KBM-7 (cell line): ENCODE data around the gene GRHL1.

Experiments
- DNase-seq: peaks from one replicate; pipeline ENCODE4 v3.0.0-alpha.2; 2015
- in situ Hi-C: fragments of 300-500 bp; cut with MboI; formaldehyde crosslinking; loops from 2 replicates; pipeline ENCODE4 v1.14.3; 2020; ENCODE audit warnings: low sequenced_read_pairs, low pct_unique_long_range_greater_than_20kb, mixed read lengths

The GRHL1 gene

DNA sequence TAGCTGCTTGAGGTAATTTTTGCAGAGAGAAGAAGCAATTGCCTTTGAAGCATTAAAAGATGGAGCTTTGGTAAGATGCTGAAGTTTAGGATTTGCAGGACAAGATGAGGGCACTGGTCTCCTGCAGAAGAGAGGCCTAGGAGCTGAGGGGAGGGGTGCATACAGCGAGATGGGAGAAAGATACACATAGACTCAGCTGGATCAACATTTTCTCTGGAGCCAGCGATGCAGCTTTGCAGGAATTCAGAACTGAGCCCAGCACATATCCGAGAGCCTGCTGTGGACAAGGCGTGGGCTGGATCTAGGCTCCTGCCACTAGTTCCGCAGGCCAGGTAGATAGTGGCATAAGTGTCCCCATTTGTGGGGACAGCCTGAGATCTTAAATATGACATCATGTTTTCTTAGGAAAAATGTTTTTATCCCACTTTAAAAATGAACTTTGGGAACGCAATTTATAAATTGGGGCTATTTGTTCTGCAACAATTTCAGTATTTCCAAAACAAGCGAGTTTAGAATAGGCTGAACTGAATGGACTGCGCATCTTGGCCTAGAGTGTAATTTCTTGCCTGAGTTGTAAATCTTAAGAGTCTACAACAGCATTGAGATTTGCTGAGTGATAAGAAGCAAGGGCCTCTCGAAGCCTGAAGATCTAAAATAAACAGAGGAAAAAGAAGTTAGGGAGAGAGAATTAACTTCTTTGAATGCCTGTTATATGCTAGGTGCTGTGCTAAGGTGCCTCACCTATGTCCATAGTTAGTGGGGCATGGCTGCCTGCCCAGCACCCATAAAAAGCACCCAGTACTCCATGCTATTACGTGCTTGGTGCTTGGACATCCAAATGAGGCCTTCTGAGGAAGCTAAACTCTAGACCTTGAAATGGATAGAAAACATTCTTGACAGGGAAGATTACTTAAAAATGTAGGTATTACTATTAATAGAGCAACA is 17.3 kb downstream of the GRHL1 start:
- in situ Hi-C loops, result no loop called here
- DNase-seq, result no peak

DNA sequence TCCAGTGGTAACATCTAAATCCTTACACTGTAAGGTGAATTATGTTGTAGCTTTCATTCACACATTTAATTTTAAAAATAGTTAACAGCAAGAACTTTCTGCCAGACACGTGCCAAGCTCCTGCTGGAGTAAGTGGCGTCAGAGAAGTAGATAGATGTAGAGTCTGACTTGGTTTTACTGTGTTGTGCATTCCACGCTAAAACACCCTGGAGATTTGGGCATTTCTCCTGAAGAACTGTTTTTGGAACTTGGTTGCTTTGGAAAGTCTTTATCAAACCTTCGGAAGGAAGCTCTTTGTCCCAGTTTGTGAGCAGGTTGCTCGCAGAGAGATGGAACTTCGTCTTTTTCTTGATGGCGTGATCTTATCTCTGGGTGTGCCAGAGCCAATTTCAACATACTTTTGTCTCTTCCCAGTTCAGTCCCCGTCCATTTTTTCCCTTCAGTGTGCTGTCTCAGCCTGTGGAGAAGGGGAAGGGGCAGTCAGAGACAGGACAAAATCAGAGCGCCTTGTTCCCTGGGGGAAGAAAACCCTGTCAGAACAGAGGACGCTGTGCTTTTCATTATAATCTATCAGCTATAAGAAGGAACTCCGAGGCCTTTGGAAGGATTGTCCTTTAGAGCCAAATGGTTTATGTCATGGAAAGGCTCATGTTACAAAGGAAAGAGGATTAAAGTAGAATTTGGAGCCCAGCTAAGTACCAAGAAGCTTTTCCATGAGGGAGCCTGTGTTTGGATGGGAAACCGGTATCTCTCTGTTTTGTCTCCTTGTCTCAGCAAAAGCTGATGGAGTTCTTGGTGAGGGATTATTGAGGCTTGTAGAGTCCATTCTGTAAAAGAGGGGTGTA is 18.9 kb downstream of the GRHL1 start:
- in situ Hi-C loops, result no loop called here
- no peak for DNase-seq

DNA sequence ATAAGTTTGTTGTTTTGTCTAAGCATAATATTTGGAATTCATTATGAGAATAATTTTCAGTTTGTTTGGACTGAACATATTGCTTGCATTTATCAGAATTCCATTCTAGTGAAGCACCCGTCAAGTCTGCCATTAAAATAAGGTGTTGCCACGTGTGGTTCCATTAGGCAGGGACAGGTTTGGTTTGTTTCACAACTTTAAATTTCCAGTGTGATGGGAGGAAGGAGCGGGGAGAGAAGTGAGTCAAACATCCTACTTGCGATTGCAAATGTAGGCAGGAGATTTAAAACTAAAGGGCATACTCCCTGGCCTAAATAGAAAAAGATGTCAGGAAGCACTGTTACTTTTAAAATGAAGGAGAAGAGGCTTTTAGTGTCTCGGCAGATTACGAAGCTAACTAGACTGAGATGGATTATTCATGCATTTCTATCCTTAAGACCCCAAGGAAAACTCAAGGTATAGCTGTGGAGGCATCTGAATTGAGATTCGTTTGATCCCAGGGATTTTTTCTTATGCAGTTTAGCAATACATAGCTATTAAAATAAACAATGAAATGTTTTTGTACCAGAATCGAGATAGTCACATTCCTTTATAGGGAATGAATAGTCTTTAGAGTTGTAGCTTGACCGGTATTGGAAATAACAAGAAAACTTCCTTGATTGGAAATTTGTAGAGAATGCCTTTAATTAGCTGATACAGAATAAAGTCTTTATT is 19.8 kb downstream of the GRHL1 start:
- no peak for DNase-seq
- in situ Hi-C loops, result no loop called here

DNA sequence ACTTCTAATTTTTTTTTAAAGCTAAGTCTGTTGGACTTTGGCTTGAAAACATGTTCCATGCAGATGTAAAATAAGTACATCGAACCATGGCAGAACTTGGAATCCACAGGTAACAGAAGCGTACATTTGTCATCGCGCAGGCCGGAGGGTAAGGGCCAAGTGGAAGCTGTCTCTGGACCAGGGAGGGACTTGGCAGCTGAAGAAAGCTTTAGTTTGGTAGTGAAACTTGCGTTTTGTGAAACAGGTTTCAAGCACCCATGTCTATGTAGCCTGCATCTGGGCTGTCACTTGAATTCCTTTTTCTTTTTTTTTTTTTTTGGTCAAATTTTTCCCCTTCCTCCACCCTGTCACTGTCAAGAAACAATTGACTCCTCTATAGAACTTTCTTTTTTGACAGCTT is 20.4 kb downstream of the GRHL1 start:
- no peak for DNase-seq
- in situ Hi-C loops, result no loop called here

DNA sequence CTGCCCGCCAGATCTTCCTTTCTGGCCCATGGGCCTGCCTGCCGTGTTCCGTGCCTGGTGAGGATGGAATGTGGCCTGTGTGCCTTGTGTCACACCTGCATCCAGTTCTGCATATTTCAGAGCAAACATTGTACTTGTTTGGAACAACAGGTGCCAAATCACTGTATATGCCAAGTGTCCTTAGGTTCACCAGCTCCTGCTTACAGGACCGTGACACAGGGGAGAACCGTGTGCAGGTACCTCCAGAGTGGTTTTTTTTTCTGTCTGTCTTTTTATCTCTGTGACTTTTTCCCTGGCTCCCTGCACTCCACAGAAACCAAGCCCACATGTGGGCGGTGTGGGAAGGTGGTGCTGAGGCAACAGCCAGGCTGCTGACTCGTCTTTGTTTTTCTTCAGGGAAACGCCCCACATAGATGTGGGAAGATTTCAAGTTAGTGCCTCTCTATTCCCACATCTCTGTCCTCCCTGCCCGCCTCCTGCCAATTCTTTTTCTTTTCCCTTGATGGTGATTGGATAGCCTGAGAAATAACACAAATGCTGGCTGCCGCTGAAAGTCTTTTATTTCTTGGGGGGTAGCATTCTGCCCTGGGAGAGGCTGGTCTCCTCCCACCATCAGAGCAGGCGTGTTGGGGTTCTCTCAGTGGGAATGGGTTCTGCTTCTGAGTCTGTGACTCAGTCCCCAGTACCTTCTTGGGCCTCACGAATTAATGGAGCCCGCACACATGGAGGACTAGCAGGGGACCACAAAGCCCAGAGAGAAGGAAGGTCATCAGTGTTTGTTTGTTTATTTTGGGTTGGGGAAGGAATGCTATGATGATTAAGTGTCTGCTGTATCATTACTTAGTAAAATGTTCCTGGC is 21.4 kb downstream of the GRHL1 start:
- DNase-seq, result no peak
- in situ Hi-C loops, result no loop called here

DNA sequence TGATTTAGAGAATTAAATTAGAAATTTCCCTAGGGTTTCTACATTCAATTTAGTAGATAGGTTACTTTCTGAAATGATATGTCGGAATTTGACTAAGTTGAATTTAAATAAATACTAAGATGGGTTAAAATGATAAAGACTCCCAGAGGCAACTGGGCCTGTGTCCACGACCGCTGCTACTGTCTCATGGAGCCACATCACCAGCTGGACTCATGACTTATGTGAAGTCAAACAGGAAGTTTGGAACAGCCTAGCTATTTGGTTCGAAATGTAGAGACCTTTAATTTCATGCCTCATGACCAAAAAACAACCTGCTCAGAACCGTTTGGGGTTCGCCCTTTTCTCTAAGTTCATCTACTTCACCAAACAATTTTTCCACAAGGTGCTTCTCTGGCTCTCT is 22.2 kb downstream of the GRHL1 start:
- no peak for DNase-seq
- in situ Hi-C loops, result no loop called here

DNA sequence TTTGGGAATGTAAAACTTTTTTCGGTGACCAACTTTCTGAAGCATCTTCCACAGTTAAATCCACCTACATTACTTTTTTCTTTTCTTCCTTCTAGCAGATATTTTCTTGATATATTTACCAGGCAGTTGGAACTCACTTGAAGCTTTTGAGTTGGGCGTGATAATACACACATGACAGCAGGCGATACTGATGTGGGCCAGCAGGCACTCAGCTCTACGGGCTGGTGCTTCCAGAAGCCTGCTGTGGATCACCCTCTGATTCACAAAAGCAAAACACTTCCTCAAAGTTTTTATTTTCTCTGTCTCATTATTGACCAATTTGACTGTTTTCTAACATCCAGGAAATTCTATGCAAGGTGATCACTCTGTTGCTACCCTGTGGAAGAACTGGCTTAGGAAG is 22.9 kb downstream of the GRHL1 start:
- no peak for DNase-seq
- in situ Hi-C loops, result no loop called here

DNA sequence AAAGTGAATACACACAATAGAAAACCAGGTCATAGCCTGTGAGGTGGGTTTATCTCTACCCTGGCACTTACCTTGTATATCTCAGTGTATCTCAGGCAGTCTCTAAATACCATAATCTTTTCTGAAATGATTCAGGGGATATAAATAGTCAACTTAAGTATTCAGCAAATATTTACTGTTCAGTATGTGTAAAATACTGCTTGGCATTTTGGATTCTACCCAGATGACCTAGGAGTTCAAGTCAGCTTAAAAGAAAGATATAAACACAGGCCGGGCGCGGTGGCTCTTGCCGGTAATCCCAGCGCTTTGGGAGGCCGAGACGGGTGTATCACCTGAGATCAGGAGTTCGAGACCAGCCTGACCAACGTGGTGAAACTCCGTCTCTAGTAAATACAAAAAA is 23.8 kb downstream of the GRHL1 start:
- DNase-seq, result no peak

DNA sequence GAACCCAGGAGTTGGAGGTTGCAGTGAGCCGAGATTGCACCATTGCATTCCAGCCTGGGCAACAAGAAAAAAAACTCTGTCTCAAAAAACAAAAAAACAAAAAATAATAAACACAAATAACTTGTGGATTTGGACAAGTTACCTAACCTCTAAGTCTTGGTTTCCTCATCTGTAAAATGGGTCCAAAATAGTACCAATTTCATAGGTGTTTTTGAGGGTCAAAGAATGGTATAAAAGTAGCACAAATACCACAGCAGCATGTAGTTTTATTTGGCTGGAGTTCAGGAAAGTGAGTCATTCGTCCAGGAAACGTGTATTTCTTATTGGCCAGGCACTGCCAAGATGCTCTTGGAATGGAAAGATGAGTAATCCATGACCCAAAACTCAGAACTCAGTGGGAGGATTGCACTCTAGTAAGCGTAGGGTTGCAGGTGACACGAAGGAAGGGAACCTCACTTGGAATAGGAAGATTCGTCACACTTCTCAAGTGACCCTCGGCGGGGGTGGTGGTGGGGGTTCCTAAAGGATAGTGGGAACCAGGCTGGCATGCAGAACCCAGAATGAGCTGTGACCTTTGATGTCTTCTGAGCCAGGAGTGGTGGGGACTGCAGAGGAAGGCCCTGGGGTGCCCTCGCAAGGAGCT is 24.4 kb downstream of the GRHL1 start:
- in situ Hi-C loops, result no loop called here
- DNase-seq, result peak; percentile 12

More for the DNA sequence above, 23.8 kb downstream of the GRHL1 start:
- in situ Hi-C loops, result no loop called here

DNA sequence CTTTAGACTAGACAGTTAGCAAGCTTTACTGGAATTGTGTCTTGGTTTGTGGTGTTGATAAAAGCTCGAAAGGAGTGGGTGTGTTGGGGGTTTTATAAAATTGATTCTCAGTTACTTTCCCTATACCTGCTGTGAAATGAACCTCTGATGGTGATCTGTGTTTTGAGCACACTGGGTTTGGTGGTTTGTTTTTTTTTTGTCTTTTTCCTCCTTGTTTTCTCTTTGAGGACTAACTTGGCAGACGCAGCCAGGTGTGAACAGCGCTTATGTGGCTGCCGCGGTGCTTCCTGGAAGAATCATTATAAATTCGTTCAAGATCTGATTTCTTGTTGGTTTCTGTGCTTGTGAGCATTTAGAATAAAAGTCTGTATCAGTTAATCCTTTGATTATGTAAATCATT is 28.5 kb downstream of the GRHL1 start:
- in situ Hi-C loops, result no loop called here
- DNase-seq, result no peak

DNA sequence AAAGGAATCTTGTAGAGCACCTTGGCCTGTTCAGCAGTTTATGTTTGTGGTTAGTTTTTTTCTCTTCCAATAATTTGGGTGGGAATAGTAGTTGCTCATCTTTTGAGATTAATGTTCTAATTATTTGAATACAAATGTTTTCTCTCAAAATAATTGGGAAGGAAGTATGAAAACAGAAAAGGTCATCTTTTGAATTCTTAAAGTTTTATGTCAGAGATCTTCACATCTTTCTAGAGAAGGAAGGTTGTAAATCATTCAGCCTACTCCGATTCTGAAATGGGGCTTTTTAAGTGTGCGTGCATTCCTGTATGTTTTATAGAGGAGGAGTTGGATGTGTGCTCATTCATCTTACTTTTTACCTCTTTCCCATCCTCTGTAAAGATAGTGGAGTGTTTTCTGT is 29.0 kb downstream of the GRHL1 start:
- in situ Hi-C loops, result no loop called here
- no peak for DNase-seq

DNA sequence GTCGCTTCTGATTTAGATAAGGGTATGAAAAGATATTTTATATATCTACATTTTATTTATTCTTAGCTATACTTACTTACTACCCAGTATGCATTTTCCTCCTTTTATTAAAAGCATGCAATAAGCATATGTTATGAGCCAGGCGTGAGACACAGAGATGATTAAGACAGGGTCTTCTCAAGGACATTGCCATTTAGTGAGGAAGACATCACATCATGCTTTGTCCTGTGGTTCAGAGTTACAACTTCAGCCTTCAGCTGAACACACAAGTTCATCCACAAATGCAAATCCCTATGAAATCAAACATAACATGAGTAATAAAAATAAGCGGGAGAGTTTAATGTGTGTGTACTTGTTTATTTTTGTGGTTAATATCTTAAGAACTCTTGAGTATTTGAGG is 30.2 kb downstream of the GRHL1 start:
- no peak for DNase-seq
- in situ Hi-C loops, result no loop called here

DNA sequence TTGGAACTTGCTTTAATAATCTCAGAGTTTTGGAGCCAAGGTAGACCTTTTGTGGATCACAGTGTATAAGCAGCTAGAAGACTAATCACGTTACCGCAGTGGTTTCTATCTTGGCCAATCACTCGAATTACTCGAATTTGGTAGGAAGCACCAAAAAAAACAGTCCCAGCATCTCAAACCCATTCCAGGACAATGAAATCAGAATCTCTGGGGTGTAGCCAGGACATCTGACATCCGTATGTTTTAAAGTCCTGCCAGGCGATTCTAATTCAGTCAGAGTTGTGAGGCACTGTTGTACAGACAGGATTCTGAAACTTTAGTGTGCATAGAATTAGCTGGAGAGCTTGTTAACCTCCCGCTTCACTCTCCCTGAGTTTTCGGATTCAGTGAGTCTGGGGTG is 30.8 kb downstream of the GRHL1 start:
- in situ Hi-C loops, result no loop called here
- no peak for DNase-seq

DNA sequence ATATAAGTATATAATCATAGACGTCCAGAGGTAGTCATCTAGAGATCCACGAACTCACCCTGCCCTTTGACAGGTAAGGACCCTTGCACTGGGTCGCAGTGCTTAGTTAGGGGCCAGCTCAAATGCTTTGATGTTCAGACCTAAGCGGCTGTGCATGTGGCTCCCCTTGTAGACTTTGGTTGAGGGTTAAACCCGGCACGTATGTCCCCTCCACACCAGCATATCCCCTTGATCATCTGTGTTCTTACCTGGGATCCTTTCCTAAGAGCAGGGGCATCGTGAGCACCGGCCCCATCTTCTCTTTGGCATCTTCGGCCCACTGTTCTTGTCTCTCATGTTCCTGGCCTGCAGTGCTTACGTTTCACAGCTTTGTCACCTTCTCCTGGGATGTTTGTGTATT is 31.4 kb downstream of the GRHL1 start:
- DNase-seq, result no peak
- in situ Hi-C loops, result no loop called here

DNA sequence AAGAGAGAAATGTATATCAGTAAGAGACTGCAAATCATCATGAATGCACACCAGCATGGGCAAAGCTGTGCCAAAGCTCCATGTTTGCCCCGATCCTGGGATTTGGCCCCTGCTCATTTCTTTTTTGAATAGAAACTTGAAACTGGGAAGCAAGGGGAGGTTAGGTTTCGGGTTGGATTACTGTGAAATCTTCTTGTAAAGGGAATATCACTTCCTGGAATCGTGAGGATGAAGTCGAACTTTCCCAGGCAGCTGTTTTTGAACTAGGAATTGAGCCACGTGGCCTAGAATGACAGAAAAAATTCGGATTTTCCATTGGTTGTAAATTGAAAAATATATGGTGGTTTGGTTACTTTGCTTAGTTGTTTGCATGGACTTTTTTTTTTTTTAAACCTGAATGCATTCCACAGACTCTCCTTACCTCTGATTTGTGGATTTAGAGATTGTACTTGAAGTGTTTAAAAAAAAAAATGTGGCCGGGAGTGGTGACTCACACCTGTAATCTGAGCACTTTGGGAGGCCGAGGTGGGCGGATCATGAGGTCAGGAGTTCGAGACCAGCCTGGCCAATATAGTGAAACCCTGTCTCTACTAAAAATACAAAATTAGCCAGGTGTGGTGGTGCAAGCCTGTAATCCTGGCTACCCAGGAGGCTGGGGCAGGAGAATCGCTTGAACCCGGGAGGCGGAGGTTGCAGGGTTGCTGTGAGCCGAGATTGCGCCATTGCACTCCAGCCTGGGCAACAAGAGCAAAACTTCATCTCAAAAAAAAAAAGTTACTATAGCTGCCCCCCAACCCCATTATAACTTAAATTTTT is 32.1 kb downstream of the GRHL1 start:
- in situ Hi-C loops, result no loop called here
- no peak for DNase-seq

DNA sequence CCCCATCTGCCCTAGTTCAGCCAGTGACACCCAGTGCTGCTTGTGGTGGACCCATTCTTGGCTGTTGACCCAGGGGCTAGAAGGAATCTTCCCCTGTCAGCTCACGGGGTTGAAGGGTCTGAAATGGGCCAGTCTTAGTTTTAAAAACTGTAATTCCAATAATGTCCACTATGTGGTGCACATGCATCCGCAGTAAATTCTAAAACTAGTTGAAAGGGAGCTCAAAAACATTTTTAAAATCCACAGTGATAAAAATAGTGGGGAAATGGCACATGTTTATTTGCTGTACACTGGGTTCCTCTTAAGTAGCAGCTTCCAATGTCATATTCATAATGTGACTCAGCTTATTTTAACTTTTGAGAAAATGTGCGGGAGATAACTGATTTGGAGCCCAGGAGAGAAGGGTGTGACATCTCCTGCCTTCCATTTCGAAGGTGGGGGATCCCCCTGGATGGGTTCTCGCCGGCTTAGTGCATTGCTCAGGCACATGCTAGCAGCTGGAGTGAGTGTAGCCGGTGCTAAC is 32.8 kb downstream of the GRHL1 start:
- peak; percentile 78 for DNase-seq
- in situ Hi-C loops, result no loop called here

DNA sequence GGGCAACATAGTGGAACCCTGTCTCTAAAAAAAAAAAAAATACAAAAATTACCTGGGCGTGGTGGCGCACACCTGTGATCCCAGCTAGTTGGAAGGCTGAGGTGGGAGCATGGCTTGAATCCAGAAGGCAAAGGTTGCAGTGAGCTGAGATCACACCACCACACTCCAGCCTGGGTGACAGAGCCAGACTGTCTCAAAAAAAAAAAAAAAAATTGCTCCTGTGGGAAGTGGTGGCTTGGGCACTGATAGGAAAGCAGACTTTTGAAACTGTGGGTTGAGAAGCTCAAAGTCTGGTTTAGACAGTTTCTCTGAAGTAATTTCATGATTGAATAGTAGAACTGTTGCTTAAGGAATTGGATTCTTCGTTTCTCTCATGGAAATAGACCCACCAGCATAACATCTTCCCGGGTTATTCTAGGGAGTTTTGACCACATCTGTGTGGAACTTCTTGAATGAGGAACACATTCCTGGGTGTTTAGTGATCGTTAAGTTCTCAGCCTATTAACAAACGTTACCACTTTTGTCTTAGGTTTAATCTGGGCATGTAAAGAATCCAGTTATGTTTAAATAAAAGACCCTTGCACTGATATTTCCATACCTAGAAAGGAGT is 33.5 kb downstream of the GRHL1 start:
- in situ Hi-C loops, result no loop called here
- DNase-seq, result no peak
